Measurements from ENCODE around the gene PRSS22. TPM values are rescaled to one million over a fixed set of nuclear protein-coding genes. Genes with fewer than 3 reads are reported as not detected.
A peak's percentile ranks its signal among the peaks of the same experiment; 100 is the strongest.

The PRSS22 gene
- polyA plus RNA-seq, 1 of the 3 experiments (the other 2 are of a cell fraction): not detected

DNA sequence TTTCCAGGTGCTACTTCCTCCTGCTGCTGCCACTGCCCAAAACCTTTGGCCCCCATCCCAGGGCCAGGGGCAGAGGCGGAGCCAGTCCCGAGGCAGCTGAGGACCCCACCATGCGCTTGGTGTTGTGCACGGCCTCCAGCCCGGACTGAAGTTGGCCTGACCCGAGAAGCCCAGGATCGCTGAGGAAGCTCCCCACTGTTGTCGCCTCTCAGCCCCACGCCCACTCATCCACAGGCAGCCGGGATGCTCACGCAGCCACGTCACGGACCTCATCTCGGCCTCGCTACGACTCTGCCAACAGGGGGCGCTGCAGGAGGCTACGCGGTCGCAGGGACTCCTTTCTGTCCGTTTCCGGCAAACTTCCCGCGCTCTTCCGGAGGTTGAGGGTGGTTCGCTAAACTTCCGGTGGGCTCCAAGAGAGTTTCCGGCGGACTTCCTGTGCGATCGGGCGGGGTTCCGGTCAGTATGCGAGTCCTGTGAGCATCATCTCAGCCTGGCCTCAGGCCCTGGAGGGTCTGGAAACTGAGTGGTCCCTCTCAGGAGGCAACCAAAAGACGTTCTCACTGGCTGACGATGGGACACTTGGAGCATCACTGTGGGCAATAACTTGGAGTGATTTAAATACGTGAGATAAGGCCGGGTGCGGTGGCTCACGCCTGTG, 15.5 kb downstream of the PRSS22 start:
- no peak for TF ChIP-seq MXI1 (IDR thresholded peaks at IDR 0.05; ENCODE audit: low read depth, low read length)
- TF ChIP-seq RXRA (IDR thresholded peaks at IDR 0.05; ENCODE audit: borderline replicate concordance, low read depth): no peak
- peak; percentile 50 for TF ChIP-seq CTCF (IDR thresholded peaks at IDR 0.05)
- TF ChIP-seq TCF12 (IDR thresholded peaks at IDR 0.05): no peak
- TF ChIP-seq POLR2AphosphoS5 (IDR thresholded peaks at IDR 0.05; ENCODE audit: low read depth, low read length): no peak
- no peak overlapping the region for H2AFZ ChIP-seq (ENCODE audit: low read depth)
- ChIA-PET CTCF (interaction anchor here (1.0 to 2.4 kb wide), 3 partner anchors 19 to 26 kb away, joined by 3 to 11 read pairs (median 6); no protein-coding TSS in a partner anchor), POLR2A (no interaction called here)
- no peak overlapping the region for H3K4me2 ChIP-seq
- no peaks in the 10 kb centered on the region for H3K9me2 ChIP-seq
- no peak overlapping the region for H3K27ac ChIP-seq (ENCODE audit: low read depth in 2 of 2, low read length in 1 of 2)
- no peaks in the 10 kb centered on the region for H4K20me1 ChIP-seq (ENCODE audit: insufficient read depth)
- H3K4me1 ChIP-seq (ENCODE audit: control insufficient read depth in 1 of 2, insufficient read depth in 2 of 2, low read depth in 1 of 2, low read length in 1 of 2): no peaks in the 10 kb centered on the region; a peak in 1 of 4 replicates
- no peak overlapping the region for H3K9ac ChIP-seq
- H3K79me2 ChIP-seq (ENCODE audit: insufficient read depth): no peaks in the 10 kb centered on the region
- no peaks in the 10 kb centered on the region for H3K9me3 ChIP-seq
- no peaks in the 10 kb centered on the region for H3K27me3 ChIP-seq (ENCODE audit: insufficient read depth)
- H3F3A ChIP-seq (replicated peaks; ENCODE audit: insufficient read depth): no peaks in the 10 kb centered on the region
- DNase-seq: peak; percentile 55
- no peak overlapping the region for H3K4me3 ChIP-seq (ENCODE audit: low read depth in 2 of 2, low read length in 1 of 2)
- 83% methylated on average over 33 of the region's 40 CpGs for WGBS (ENCODE audit: low lambda C conversion rate)
- H3K36me3 ChIP-seq (replicated peaks in 1 of 2; ENCODE audit: control insufficient read depth in 1 of 2, insufficient read depth in 2 of 2, low read length in 1 of 2): no peaks in the 10 kb centered on the region

DNA sequence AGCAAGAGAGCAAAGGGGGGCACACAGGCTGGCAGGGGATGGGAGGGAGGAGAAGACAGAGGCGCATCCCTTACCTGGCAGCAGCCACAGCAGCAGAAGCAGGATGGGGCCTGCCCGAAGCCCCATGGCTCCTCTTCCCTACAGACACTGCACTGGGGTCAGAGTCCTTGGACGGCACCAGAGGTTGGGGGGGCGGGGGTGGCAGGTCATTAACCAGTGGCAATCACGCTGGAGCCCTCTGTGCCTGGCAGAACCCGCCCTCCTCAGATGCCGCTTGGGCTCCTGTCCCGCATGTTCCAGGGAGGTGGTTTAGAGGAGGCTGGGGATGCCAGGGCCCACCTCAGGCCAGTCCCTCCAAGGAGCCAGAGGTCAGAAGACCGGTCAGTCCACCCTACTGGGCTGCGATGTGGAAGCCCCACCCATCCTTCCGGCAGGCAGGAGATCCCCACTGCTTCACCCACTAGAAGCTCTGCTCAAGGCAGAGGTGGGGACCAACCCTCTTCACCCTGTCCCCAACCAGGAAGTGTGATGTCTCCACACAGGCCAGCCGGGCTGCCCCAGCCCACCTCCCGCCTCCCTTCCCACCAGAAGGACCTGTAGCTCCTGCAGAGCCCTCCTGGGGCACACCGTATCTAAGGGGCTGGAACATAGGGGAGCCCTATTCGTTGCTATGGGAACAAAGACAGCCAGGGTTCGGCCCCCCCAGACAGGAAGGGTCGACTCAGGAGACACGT, 16.2 kb downstream of the PRSS22 start:
- H3K9me3 ChIP-seq: no peaks in the 10 kb centered on the region
- no peaks in the 10 kb centered on the region; a peak in 1 of 4 replicates for H3K4me1 ChIP-seq (ENCODE audit: control insufficient read depth in 1 of 2, insufficient read depth in 2 of 2, low read depth in 1 of 2, low read length in 1 of 2)
- POLR2A ChIA-PET: no interaction called here
- H3K9me2 ChIP-seq: no peaks in the 10 kb centered on the region
- H3K9ac ChIP-seq: no peak overlapping the region
- no peaks in the 10 kb centered on the region for H3F3A ChIP-seq (replicated peaks; ENCODE audit: insufficient read depth)
- no peak overlapping the region for H3K4me2 ChIP-seq
- no peak overlapping the region for H3K4me3 ChIP-seq (ENCODE audit: low read depth in 2 of 2, low read length in 1 of 2)
- no peak overlapping the region for H3K27ac ChIP-seq (ENCODE audit: low read depth in 2 of 2, low read length in 1 of 2)
- no peaks in the 10 kb centered on the region for H3K36me3 ChIP-seq (replicated peaks in 1 of 2; ENCODE audit: control insufficient read depth in 1 of 2, insufficient read depth in 2 of 2, low read length in 1 of 2)
- 90% methylated on average over 6 of the region's 18 CpGs for WGBS (ENCODE audit: low lambda C conversion rate)
- H2AFZ ChIP-seq (ENCODE audit: low read depth): no peak overlapping the region
- H3K27me3 ChIP-seq (ENCODE audit: insufficient read depth): no peaks in the 10 kb centered on the region
- H4K20me1 ChIP-seq (ENCODE audit: insufficient read depth): no peaks in the 10 kb centered on the region
- CTCF ChIA-PET: interaction anchor here (0.5 to 2.4 kb wide), 4 partner anchors 18 to 79 kb away, joined by 3 to 11 read pairs (median 4); no protein-coding TSS in a partner anchor
- DNase-seq: no peak
- TF ChIP-seq NRF1 (IDR thresholded peaks at IDR 0.05; ENCODE audit: low read depth, low read length) (no peak), SMC3 (IDR thresholded peaks at IDR 0.05; ENCODE audit: low read depth, low read length) (no peak), MXI1 (IDR thresholded peaks at IDR 0.05; ENCODE audit: low read depth, low read length) (no peak), USF1 (IDR thresholded peaks at IDR 0.05; ENCODE audit: borderline replicate concordance, low read depth) (no peak), YY1 (IDR thresholded peaks at IDR 0.05; ENCODE audit: low read depth) (no peak)
- TF ChIP-seq, protein P1, sequence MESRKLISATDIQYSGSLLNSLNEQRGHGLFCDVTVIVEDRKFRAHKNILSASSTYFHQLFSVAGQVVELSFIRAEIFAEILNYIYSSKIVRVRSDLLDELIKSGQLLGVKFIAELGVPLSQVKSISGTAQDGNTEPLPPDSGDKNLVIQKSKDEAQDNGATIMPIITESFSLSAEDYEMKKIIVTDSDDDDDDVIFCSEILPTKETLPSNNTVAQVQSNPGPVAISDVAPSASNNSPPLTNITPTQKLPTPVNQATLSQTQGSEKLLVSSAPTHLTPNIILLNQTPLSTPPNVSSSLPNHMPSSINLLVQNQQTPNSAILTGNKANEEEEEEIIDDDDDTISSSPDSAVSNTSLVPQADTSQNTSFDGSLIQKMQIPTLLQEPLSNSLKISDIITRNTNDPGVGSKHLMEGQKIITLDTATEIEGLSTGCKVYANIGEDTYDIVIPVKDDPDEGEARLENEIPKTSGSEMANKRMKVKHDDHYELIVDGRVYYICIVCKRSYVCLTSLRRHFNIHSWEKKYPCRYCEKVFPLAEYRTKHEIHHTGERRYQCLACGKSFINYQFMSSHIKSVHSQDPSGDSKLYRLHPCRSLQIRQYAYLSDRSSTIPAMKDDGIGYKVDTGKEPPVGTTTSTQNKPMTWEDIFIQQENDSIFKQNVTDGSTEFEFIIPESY (IDR thresholded peaks at IDR 0.05; ENCODE audit: borderline replicate concordance, low read depth): no peak
- no peaks in the 10 kb centered on the region for H3K79me2 ChIP-seq (ENCODE audit: insufficient read depth)

Measured in SK-N-SH (cell line).